Measurements from ENCODE around the gene MAN2A2.
"Not testable (repeated sequence)": the region's sequence is repeated elsewhere in the genome, so short reads cannot be mapped to it uniquely, and the experiment has no call there.

MAN2A2 gene

GRCh38 chr15:90918835-90919234, 15.7 kb downstream of the MAN2A2 start:
- no peak for DNase-seq (ENCODE audit: low spot score)

GRCh38 chr15:90921887-90922286, 18.8 kb downstream of the MAN2A2 start:
- DNase-seq (ENCODE audit: low spot score): no peak

GRCh38 chr15:90922712-90923322, 19.7 kb downstream of the MAN2A2 start:
- not testable (repeated sequence) for DNase-seq (ENCODE audit: low spot score)

GRCh38 chr15:90924375-90924774, 21.3 kb downstream of the MAN2A2 start:
- no peak for DNase-seq (ENCODE audit: low spot score)

GRCh38 chr15:90926766-90927165, 23.7 kb downstream of the MAN2A2 start:
- DNase-seq (ENCODE audit: low spot score): not testable (repeated sequence)

- DNase-seq (ENCODE audit: low spot score): not testable (repeated sequence)
Measured at GRCh38 chr15:90928106-90928505, 25.0 kb downstream of the MAN2A2 start.

- DNase-seq (ENCODE audit: low spot score): no peak
Measured at GRCh38 chr15:90929246-90930019, 26.3 kb downstream of the MAN2A2 start.

- no peak for DNase-seq (ENCODE audit: low spot score)
Measured at GRCh38 chr15:90930861-90931574, 27.9 kb downstream of the MAN2A2 start.

GRCh38 chr15:90931575-90931827, 28.4 kb downstream of the MAN2A2 start:
- DNase-seq (ENCODE audit: low spot score): no peak

GRCh38 chr15:90931828-90932659, 28.9 kb downstream of the MAN2A2 start, which contains the start of gene HDDC3:
HDDC3 (minus strand) TSS chr15:90932549; CDS start chr15:90932540, 9 bp downstream.
- peak; percentile 93 for DNase-seq (ENCODE audit: low spot score)

- no peak for DNase-seq (ENCODE audit: low spot score)
Measured at GRCh38 chr15:90932660-90932991, 29.5 kb downstream of the MAN2A2 start.

GRCh38 chr15:90933301-90933700, 30.2 kb downstream of the MAN2A2 start:
- DNase-seq (ENCODE audit: low spot score): no peak

GRCh38 chr15:90934256-90934948, 31.3 kb downstream of the MAN2A2 start:
- peak; percentile 87 for DNase-seq (ENCODE audit: low spot score)

- peak; percentile 98 for DNase-seq (ENCODE audit: low spot score)
Measured at GRCh38 chr15:90934949-90935751, 32.0 kb downstream of the MAN2A2 start, which contains the start of gene UNC45A. UNC45A (plus strand) TSS chr15:90935285; CDS start chr15:90935325, 40 bp downstream.

- DNase-seq (ENCODE audit: low spot score): no peak
Measured at GRCh38 chr15:90936823-90937222, 33.7 kb downstream of the MAN2A2 start.

- no peak for DNase-seq (ENCODE audit: low spot score)
Measured at GRCh38 chr15:90938261-90938660, 35.2 kb downstream of the MAN2A2 start.

GRCh38 chr15:90939756-90940155, 36.7 kb downstream of the MAN2A2 start:
- no peak for DNase-seq (ENCODE audit: low spot score)

GRCh38 chr15:90941038-90941437, 37.9 kb downstream of the MAN2A2 start:
- DNase-seq (ENCODE audit: low spot score): no peak

- no peak for DNase-seq (ENCODE audit: low spot score)
Measured at GRCh38 chr15:90942354-90943120, 39.4 kb downstream of the MAN2A2 start.

- no peak for DNase-seq (ENCODE audit: low spot score)
Measured at GRCh38 chr15:90945091-90945490, 42.0 kb downstream of the MAN2A2 start.

Data from D341Med (cell line).